Gastrocnemius medialis (tissue), 4 donors: Measurements from ENCODE around the gene NDUFA8.

Experiments
- CTCF ChIP-seq, 5 experiments: fragments of 450-650 bp in 3 of 5; fragments of 200-600 bp in 2 of 5; sonication (generic) in 2 of 5; IDR thresholded peaks in 4 of 5; conservative IDR thresholded peaks in 1 of 5; 1 replicate in 4 of 5; 2 replicates in 1 of 5; pipeline ENCODE4 v1.5.1; 2016 to 2019; ENCODE audit warnings: antibody characterized with exemption in 5 of 5, mild to moderate bottlenecking in 3 of 5, moderate library complexity in 3 of 5
- POLR2A ChIP-seq, 2 donors: fragments of 450-650 bp; IDR thresholded peaks; one replicate each; pipeline ENCODE4 v1.6.1; 2017; ENCODE audit warnings: antibody characterized with exemption in 2 of 2, mild to moderate bottlenecking in 2 of 2, moderate library complexity in 2 of 2

- TF ChIP-seq POLR2A (IDR thresholded peaks at IDR 0.05) (no peak), CTCF (IDR thresholded peaks at IDR 0.05 in 4 of 5, conservative IDR thresholded peaks at IDR 0.05 in 1 of 5) (peak in 2 of 5 experiments; percentile 18)
These were observed 14.6 kb downstream of the NDUFA8 start for GRCh38 chr9:122144836-122145591.
